GM19240 (cell line): ENCODE data around the gene PBX1.

Source experiments
- DNase-seq: peaks from one replicate; pipeline ENCODE4 v3.0.0; 2011; ENCODE audit warnings: low spot score; ENCODE audit not compliant: insufficient read length

PBX1 gene

GRCh38 chr1:164695956-164696665 is 137.1 kb downstream of the PBX1 start:
- no peak for DNase-seq

GRCh38 chr1:164699815-164700491 is 141.0 kb downstream of the PBX1 start:
- no peak for DNase-seq

GRCh38 chr1:164700683-164701082 is 141.7 kb downstream of the PBX1 start:
- DNase-seq = no peak

DNA sequence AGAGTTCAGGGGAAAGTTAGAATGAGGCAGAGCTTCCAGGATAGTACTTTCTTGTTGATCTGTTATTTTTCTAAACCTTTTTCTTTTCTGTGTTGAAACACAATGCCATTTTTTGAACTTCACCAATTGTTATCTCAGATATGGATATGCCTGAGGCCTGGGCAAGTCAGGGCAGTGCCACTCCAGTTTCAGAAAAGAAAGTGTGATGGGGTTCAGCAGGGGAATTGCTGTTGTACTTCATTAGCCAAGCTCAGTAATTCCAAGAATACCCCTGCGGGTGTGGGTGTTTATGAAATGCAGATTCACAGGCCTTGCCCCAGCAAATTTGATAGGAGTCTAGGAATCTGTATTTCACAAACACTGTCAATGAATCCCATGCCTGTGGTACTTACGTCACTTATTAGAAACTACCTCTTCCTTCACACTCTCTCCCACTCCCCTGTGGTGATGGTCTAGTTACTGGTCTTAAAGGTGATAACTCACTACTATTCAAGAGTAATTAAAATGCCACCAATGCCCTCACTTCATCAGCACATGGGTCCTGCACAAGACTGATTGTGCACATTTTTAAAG is 142.3 kb downstream of the PBX1 start:
- DNase-seq = no peak

DNA sequence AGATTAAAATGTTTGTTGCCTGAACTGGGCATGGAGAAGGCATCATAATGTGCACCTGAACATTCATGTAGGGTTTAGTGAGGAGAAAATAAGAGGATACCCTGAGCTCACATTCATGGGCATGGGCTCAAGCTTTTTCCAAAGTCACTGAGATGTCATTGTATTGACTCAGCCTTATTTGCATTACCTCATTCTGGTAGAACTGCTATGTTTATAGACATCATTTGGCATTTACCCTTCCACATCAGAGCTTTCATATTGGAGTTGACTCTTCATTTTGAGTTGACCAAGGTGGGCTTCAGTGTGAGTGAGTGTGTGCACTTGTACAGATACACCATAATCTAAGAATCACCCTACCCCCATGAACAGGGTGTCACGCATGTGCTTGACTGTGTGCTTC is 143.2 kb downstream of the PBX1 start:
- no peak for DNase-seq

DNA sequence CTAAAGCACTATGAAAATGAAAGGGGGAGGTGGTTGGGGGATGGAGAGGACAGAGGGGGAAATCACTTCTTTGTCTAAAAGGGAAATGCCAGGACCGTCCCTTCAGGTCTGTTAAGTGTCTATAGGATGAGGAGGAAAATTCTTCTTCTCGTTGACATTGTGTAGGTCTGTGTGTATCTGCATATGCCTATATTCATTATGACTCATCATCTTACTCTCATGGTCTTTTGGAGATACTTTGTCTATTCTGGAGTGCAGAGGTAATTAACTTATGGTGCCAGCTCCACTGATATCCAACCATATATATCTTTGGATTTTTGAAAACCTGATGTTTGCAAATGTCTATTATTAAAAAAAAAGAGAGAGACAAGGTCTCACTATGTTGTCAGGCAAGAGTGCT is 143.7 kb downstream of the PBX1 start:
- no peak for DNase-seq

DNA sequence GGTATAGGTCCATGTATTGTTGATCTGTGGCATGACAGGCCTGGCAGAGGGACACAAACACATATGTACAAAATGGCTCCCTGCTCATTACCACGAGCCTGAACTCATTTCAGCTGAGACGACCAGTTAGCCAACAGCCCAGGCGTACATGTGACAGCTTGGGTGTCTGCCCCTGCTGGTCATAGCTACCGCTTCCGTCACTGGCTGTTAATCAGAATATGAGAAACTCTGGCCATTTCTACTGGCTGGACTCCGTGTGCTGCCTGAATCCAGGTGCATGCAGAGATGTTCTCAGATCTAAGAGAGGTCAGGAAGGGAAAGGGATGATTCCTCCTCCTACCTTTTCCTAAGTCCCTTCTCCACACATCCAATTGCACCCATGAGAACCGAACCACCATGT is 144.5 kb downstream of the PBX1 start:
- no peak for DNase-seq

GRCh38 chr1:164703960-164704411 is 145.0 kb downstream of the PBX1 start:
- no peak for DNase-seq

DNA sequence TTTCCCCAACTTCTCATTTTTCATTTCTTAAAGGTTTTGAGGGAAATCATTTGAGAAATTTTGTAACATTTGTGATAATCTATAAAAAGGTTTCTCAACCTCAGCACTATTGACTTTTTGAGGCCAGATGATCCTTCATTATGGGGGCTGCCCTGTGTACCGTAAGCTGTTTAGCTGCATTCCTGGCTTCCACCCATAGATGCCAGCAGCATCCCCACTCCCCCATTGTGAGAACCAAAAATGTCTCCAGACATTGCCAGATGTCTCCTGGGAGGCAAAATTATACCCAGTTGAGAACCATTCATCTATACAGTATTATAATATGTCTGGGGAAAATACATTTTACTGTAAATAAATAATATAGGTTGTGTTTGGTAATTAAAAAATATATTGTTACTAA is 146.0 kb downstream of the PBX1 start:
- no peak for DNase-seq

- no peak for DNase-seq
Measured at GRCh38 chr1:164706606-164706987, 147.6 kb downstream of the PBX1 start.

DNA sequence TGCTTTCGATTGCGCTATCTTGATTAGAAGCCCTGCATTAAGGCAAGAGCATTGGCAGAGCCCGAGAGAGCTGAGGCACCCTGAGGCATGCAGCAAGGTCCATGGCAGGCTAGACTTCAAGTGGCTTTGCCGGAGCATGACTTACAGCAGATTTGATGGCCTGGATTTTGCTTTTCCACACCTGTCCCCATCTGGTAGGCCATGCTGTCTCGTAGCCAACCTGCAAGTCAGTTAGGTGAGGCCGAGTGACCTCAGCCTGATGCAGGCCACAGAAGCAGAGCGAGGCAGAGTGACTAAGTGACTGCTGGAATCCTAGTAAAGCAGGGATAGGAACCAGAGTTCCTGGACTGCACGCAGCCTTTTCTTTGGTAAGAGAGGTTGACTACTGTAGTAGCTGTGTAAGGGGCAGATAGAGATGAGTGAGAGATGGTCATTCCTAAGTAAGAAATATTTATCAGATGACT is 148.9 kb downstream of the PBX1 start:
- DNase-seq = no peak

- no peak for DNase-seq
Measured at GRCh38 chr1:164708596-164708995, 149.6 kb downstream of the PBX1 start.

DNA sequence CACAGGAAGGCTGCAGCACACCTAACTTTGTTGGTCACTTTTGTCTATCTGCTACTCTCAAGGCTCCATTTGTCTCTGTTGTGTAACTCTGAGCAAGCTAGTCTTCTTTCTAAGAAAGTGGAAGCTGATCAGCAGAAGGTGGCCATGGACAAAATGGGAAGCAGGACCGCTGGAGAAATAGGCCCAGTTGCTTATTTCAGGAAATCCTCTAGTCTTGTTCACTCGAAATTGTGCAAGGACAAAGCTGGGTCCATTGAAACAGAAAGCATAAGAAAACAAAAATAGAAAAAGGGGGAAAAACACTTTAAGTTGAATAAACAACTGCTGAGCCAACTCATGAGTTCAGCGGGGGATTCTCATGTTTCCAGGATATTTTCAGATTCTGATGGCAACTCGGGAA is 150.1 kb downstream of the PBX1 start:
- DNase-seq = no peak

DNA sequence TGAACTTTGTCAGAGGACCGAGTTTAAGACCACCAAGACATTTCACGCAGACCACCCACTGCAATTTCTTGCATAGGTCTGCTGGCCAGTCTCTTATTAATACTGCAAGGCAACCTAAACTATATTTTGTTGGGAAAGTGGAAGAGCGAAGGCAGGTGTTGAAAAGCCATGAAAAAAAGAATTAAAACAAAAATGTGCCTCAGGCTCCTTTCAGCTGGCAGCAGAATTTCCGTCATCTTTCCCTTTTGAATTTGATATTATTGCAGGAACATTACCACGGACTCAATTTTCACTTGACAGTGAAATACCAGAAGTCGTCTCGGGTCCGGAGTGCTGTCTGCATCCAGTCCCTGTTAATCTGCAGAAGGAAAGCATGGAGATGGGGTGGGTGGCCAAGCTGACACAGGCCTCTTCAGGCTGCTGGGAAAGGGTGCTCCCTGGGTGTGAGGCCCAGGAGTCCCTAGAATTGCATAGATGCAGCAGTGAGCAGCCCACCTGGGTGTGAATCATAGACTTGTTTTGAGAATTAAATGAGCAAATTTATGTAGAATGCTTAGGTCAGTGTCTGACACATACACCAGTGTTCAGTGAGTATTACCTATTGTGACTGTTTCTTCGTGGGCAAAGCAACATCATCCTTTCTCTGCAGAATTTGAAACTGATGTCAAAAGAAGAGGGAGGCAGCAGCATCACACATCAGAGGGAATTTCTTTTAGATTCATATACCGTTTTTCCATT is 150.7 kb downstream of the PBX1 start:
- no peak for DNase-seq

- no peak for DNase-seq
Measured at GRCh38 chr1:164712131-164713036, 153.4 kb downstream of the PBX1 start.

DNA sequence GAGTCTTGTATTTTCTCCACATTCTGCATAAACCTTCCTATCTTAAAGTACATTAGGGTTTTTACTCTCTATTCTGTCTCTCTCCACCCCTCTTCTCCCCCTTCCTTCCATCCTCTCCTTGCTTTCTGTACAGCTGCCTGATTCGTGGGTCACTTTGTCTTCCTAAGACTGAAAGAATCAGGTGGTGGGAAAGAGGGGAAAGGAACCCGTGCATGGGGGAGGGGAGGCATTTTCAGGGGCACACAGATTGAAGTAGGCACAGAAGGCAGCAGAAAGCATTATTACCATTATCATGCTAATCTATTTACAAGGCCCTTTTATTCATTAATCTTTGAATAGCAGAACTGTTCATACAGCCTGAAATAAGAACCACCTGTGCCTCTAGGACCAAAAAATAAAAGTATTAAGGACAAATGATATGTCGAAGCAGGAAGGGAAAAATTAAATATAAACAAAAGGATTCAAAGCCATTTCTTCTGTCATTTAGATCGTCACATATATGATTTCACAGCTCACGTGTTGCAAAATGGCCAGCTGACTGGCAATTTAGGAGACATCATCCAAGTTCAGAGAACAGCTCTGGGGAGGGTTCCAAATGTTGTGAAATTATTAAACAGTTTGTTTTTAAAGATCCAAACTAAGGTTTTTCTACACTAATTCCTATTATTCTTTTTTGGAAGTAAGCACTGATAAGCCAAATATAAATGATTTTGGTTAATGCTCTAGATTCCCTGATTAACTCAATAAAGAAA is 154.6 kb downstream of the PBX1 start:
- no peak for DNase-seq

DNA sequence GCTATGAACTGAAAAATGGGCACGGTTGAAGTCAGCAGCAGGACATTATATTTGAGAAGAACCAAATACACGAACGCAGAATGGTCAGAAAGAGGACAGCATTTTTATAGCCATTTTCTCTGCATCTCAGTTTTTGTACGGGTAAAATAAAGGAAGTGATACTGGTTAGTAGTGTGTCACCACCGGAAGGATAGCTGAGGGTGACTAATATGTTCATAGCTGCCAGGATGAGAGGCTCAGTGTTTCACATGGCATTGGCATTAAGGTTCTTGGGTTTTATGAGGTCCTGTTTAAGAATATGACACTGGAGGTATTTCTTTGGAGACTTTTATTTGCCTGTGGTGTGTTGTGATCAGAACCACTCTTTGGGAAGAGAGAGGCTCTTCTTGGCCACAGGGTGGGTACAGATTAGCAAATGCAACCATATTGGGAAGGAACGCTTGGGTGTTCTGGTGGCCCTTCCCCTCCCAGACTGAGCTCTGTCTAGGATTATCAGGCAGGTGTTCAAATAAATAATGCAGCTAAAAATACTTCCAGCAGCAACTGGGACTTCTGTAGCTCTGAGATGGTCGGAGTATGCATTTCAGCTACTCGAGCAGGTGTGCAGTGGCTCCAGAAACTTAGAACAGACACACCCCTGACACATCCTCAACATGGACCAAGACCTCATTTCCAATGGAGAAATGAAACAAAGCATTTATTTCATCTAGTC is 158.2 kb downstream of the PBX1 start:
- no peak for DNase-seq

DNA sequence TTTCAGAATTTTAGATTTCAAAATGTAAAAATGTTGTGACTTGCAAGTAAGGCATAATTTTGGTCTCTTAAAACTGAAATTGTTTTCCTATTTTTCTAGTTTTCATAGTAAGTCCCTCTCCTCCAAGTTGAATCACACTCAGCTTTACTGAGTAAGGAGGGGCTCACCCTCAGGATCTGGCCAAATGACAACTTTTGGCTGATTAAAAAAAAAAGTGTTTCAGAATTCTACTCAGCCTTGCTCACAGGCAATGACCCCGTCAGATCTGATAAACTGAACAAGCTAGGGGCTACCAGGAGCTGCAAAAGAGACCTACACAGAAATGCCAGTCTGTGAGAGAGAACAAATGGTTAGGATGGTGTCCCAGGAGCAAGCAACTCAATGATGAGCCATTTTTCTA is 159.8 kb downstream of the PBX1 start:
- no peak for DNase-seq

GRCh38 chr1:164719676-164720439 is 160.9 kb downstream of the PBX1 start:
- no peak for DNase-seq
